Vagina (tissue), 2 donors: ENCODE results near the gene GTF2H2.
"Not testable (repeated sequence)": the region's sequence is repeated elsewhere in the genome, so short reads cannot be mapped to it uniquely, and the experiment has no call there.

Experiments
- POLR2A ChIP-seq, 2 donors: fragments of 450-650 bp; IDR thresholded peaks; one replicate each; pipeline ENCODE4 v1.6.1; 2017; ENCODE audit warnings: antibody characterized with exemption in 2 of 2, mild to moderate bottlenecking in 2 of 2, moderate library complexity in 2 of 2
- POLR2AphosphoS5 ChIP-seq, 2 donors: sonication (generic); formaldehyde crosslinking; IDR thresholded peaks; one replicate each; pipeline ENCODE4 v1.9.0; 2017; ENCODE audit warnings: antibody characterized with exemption in 2 of 2, mild to moderate bottlenecking in 2 of 2, low read depth in 1 of 2; ENCODE audit not compliant: insufficient read depth in 1 of 2
- TF ChIP-seq, protein P1 (sequence below), 3 experiments: fragments of 450-650 bp in 2 of 3; fragments of 200-600 bp in 1 of 3; sonication (generic) in 1 of 3; IDR thresholded peaks; one replicate each; pipeline ENCODE4 v1.5.1; 2017 to 2019; ENCODE audit warnings: antibody characterized with exemption in 3 of 3, mild to moderate bottlenecking in 2 of 3, moderate library complexity in 2 of 3

DNA sequence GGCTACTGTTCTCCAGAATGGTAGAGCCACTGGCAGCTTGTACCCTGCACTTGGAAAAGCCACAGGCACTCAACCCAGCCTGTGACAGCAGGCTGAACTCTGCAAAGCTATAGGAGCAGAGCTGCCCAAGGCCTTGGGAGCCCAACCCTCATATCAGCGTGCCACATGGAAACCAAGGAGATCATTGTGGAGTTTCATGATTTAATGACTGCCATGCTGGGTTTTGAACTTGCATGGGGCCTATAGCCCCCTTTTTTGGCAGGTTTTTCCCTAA lies 30.4 kb upstream of the GTF2H2 start:
- TF ChIP-seq POLR2A (IDR thresholded peaks at IDR 0.05); POLR2AphosphoS5 (IDR thresholded peaks at IDR 0.05; ENCODE audit: insufficient read depth in 1 of 2, low read depth in 1 of 2): not testable (repeated sequence)
- TF ChIP-seq, protein P1, sequence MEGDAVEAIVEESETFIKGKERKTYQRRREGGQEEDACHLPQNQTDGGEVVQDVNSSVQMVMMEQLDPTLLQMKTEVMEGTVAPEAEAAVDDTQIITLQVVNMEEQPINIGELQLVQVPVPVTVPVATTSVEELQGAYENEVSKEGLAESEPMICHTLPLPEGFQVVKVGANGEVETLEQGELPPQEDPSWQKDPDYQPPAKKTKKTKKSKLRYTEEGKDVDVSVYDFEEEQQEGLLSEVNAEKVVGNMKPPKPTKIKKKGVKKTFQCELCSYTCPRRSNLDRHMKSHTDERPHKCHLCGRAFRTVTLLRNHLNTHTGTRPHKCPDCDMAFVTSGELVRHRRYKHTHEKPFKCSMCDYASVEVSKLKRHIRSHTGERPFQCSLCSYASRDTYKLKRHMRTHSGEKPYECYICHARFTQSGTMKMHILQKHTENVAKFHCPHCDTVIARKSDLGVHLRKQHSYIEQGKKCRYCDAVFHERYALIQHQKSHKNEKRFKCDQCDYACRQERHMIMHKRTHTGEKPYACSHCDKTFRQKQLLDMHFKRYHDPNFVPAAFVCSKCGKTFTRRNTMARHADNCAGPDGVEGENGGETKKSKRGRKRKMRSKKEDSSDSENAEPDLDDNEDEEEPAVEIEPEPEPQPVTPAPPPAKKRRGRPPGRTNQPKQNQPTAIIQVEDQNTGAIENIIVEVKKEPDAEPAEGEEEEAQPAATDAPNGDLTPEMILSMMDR (IDR thresholded peaks at IDR 0.05): not testable (repeated sequence)
